GM23338 (cell line): Measurements from ENCODE around the gene ATP2A3. TPM values are rescaled to one million over a fixed set of nuclear protein-coding genes. Genes with fewer than 3 reads are reported as not detected.

Experiments
- ATAC-seq: fragments of 200-7000 bp; cut with Tn5 transposase; 3 replicates; pipeline ENCODE4 v1.9.1; 2020
- DNase-seq: peaks from one replicate; pipeline ENCODE4 v3.0.0-alpha.2; 2015; ENCODE audit warnings: low spot score
- H2AFZ ChIP-seq: fragments of 200-600 bp; sonication (generic); 2 replicates; pipeline ENCODE4 v1.8.0; 2016; ENCODE audit warnings: antibody characterized with exemption, mild to moderate bottlenecking, moderate library complexity
- H3F3A ChIP-seq: fragments of 200-600 bp; sonication (generic); replicated peaks from 2 replicates; pipeline ENCODE4 v1.8.0; 2017; ENCODE audit warnings: antibody characterized with exemption, mixed run types, low read depth
- H3K27ac ChIP-seq: fragments of 200-600 bp; sonication (generic); 2 replicates; pipeline ENCODE4 v1.6.1; 2016; ENCODE audit warnings: low read depth
- H3K27me3 ChIP-seq: fragments of 200-600 bp; sonication (generic); 2 replicates; pipeline ENCODE4 v1.8.0; 2016; ENCODE audit warnings: mild to moderate bottlenecking, mixed run types, moderate library complexity; ENCODE audit not compliant: insufficient read depth
- H3K36me3 ChIP-seq: fragments of 200-600 bp; sonication (generic); 2 replicates; pipeline ENCODE4 v1.8.0; 2016; ENCODE audit warnings: mild to moderate bottlenecking; ENCODE audit not compliant: insufficient read depth
- H3K4me1 ChIP-seq: fragments of 200-600 bp; sonication (generic); 2 replicates; pipeline ENCODE4 v1.8.0; 2016; ENCODE audit warnings: mild to moderate bottlenecking, moderate library complexity; ENCODE audit not compliant: insufficient read depth
- H3K4me2 ChIP-seq: fragments of 200-600 bp; sonication (generic); 2 replicates; pipeline ENCODE4 v1.7.1; 2017; ENCODE audit warnings: mixed run types
- H3K4me3 ChIP-seq: fragments of 200-600 bp; sonication (generic); 2 replicates; pipeline ENCODE4 v1.6.1; 2016; ENCODE audit warnings: mixed run types
- H3K79me2 ChIP-seq: fragments of 200-600 bp; sonication (generic); replicated peaks from 2 replicates; pipeline ENCODE4 v1.8.0; 2017; ENCODE audit warnings: mild to moderate bottlenecking; ENCODE audit not compliant: insufficient read depth
- H3K9me2 ChIP-seq: fragments of 200-600 bp; sonication (generic); 2 replicates; pipeline ENCODE4 v1.8.0; 2017; ENCODE audit not compliant: insufficient read depth
- H4K20me1 ChIP-seq: fragments of 200-600 bp; sonication (generic); replicated peaks from 2 replicates; pipeline ENCODE4 v1.8.0; 2017; ENCODE audit warnings: mild to moderate bottlenecking; ENCODE audit not compliant: insufficient read depth
- H3K27ac Mint-ChIP-seq: 2 replicates; pipeline ENCODE4 v1.8.0; 2020; ENCODE audit warnings: inconsistent platforms, mild to moderate bottlenecking, moderate library complexity, mixed read lengths
- H3K27me3 Mint-ChIP-seq: 3 replicates; pipeline ENCODE4 v1.8.0; 2022; ENCODE audit warnings: low read depth, mild to moderate bottlenecking, moderate library complexity, mixed read lengths, inconsistent platforms; ENCODE audit not compliant: insufficient read depth, poor library complexity
- H3K36me3 Mint-ChIP-seq: 3 replicates; pipeline ENCODE4 v1.8.0; 2021; ENCODE audit warnings: low read depth, mild to moderate bottlenecking, inconsistent platforms, moderate library complexity, mixed read lengths
- H3K4me1 Mint-ChIP-seq: 3 replicates; pipeline ENCODE4 v1.8.0; 2020; ENCODE audit warnings: mild to moderate bottlenecking, inconsistent platforms, mixed read lengths
- H3K4me3 Mint-ChIP-seq: 3 replicates; pipeline ENCODE4 v1.8.0; 2021; ENCODE audit warnings: moderate library complexity, mild to moderate bottlenecking, inconsistent platforms, mixed read lengths
- H3K9me3 Mint-ChIP-seq: 3 replicates; pipeline ENCODE4 v1.8.0; 2020; ENCODE audit warnings: moderate library complexity, mild to moderate bottlenecking, inconsistent platforms, mixed read lengths
- CREB1 ChIP-seq: fragments of 250-450 bp; sonication (Bioruptor Pico); IDR thresholded peaks from 2 replicates; pipeline ENCODE4 v1.5.0; 2020; ENCODE audit warnings: low read depth, mild to moderate bottlenecking, moderate library complexity
- EZH2 ChIP-seq: fragments of 200-600 bp; sonication (generic); IDR thresholded peaks from one replicate; pipeline ENCODE4 v1.8.0; 2017; ENCODE audit warnings: antibody characterized with exemption, mild to moderate bottlenecking, low read depth; ENCODE audit not compliant: unreplicated experiment
- JUNB ChIP-seq: IDR thresholded peaks from one replicate; pipeline ENCODE4 v1.6.1; 2016; ENCODE audit warnings: antibody characterized with exemption; ENCODE audit not compliant: unreplicated experiment
- NANOG ChIP-seq: IDR thresholded peaks from 2 replicates; pipeline ENCODE4 v1.6.1; 2016; ENCODE audit warnings: antibody characterized with exemption, borderline replicate concordance
- POLR2AphosphoS5 ChIP-seq: IDR thresholded peaks from 2 replicates; pipeline ENCODE4 v1.6.1; 2016; ENCODE audit warnings: antibody characterized with exemption, low read depth
- STAT1 ChIP-seq: IDR thresholded peaks from one replicate; pipeline ENCODE4 v1.6.1; 2016; ENCODE audit warnings: antibody characterized with exemption; ENCODE audit not compliant: unreplicated experiment
- ZNF114 ChIP-seq: fragments of 250-450 bp; sonication (Bioruptor Pico); IDR thresholded peaks from 2 replicates; pipeline ENCODE4 v1.5.0; 2020; ENCODE audit warnings: mild to moderate bottlenecking, moderate library complexity
- ZNF331 ChIP-seq: fragments of 250-450 bp; sonication (Bioruptor Pico); IDR thresholded peaks from 2 replicates; pipeline ENCODE4 v1.5.0; 2020; ENCODE audit warnings: low read depth, mild to moderate bottlenecking, moderate library complexity
- polyA plus RNA-seq: library from polyadenylated mRNA; unstranded; fragments of >200 nt; fragmentation: Nextera tagmentation; extraction: Ambion mirVana; gene quantifications from 2 replicates; pipeline ENCODE4 v1.2.1, GENCODE V29; 2016
- total RNA-seq: library from RNA; depleted of rRNA; stranded (reverse); fragments of >200 nt; shearing (Covaris generic); gene quantifications from 2 replicates; pipeline ENCODE4 v1.2.3, GENCODE V29; 2014
- TF ChIP-seq, protein P1 (sequence below): IDR thresholded peaks from one replicate; pipeline ENCODE4 v1.6.1; 2018; ENCODE audit warnings: antibody characterized with exemption; ENCODE audit not compliant: unreplicated experiment
- TF ChIP-seq, protein P2 (sequence below): IDR thresholded peaks from 2 replicates; pipeline ENCODE4 v1.6.1; 2016; ENCODE audit warnings: antibody characterized with exemption
- TF ChIP-seq, protein P3 (sequence below): fragments of 250-450 bp; sonication (Bioruptor Pico); IDR thresholded peaks from 2 replicates; pipeline ENCODE4 v1.5.0; 2020; ENCODE audit warnings: mild to moderate bottlenecking, moderate library complexity
- TF ChIP-seq, protein P4 (sequence below), 2 experiments: fragments of 200-600 bp in 1 of 2; sonication (generic) in 1 of 2; conservative IDR thresholded peaks; 2 replicates each; pipeline versions ENCODE4 v1.5.1 to v1.6.1; 2016 to 2017; ENCODE audit warnings: antibody characterized with exemption in 2 of 2, low read depth in 2 of 2, mild to moderate bottlenecking in 2 of 2, moderate library complexity in 1 of 2

Gene ATP2A3
- total and polyA plus RNA-seq, 2 experiments from 2014 or later = 9.6 to 35.2 TPM

DNA sequence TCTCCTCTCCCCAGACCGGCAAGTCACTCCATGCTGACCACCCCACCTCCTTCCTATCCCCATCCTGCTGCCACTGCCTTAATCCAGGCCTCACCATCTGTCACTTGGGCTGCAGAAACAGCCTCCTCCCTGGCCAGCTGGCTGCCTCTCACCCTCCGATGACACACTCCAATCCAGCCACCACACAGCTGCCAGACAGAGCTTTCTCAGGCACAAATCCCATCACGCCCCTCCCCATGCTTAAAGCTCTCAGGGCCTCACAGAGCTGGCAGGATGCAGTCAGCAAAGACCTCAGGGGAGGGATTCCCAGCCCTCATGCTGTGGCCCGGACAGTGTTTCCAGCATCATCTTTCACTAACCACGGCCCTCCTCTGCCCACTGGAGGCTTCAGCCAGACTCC is 85.1 kb downstream of the ATP2A3 start:
- Histone ChIP-seq H3F3A (no peaks in the 10 kb centered on the region), H3K36me3 (0 out of 2 replicates have a peak, but pooled peaks cover 3% of the 10 kb centered on the region), H3K79me2 (no peaks in the 10 kb centered on the region), H3K4me2 (no peak overlapping the region), H3K27ac (no peak overlapping the region), H4K20me1 (no peaks in the 10 kb centered on the region; the same call in 1 of the 2 replicates), H3K4me3 (no peak overlapping the region), H3K4me1 (no peaks in the 10 kb centered on the region), H3K27me3 (no peaks in the 10 kb centered on the region), H2AFZ (no peak overlapping the region), H3K9me2 (no peaks in the 10 kb centered on the region)
- Mint-ChIP-seq H3K36me3 (peaks cover 18% of the 10 kb centered on the region), H3K4me3 (no peak overlapping the region), H3K9me3 (no peaks in the 10 kb centered on the region), H3K4me1 (no peaks in the 10 kb centered on the region; the same call in 2 of the 3 replicates), H3K27me3 (peaks cover 10% of the 10 kb centered on the region), H3K27ac (peak overlapping the region; percentile 73; the same call in 1 of the 2 replicates)
- DNase-seq (no peak), ATAC-seq (no peak)
- TF ChIP-seq, protein P1, sequence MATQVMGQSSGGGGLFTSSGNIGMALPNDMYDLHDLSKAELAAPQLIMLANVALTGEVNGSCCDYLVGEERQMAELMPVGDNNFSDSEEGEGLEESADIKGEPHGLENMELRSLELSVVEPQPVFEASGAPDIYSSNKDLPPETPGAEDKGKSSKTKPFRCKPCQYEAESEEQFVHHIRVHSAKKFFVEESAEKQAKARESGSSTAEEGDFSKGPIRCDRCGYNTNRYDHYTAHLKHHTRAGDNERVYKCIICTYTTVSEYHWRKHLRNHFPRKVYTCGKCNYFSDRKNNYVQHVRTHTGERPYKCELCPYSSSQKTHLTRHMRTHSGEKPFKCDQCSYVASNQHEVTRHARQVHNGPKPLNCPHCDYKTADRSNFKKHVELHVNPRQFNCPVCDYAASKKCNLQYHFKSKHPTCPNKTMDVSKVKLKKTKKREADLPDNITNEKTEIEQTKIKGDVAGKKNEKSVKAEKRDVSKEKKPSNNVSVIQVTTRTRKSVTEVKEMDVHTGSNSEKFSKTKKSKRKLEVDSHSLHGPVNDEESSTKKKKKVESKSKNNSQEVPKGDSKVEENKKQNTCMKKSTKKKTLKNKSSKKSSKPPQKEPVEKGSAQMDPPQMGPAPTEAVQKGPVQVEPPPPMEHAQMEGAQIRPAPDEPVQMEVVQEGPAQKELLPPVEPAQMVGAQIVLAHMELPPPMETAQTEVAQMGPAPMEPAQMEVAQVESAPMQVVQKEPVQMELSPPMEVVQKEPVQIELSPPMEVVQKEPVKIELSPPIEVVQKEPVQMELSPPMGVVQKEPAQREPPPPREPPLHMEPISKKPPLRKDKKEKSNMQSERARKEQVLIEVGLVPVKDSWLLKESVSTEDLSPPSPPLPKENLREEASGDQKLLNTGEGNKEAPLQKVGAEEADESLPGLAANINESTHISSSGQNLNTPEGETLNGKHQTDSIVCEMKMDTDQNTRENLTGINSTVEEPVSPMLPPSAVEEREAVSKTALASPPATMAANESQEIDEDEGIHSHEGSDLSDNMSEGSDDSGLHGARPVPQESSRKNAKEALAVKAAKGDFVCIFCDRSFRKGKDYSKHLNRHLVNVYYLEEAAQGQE = no peak
- TF ChIP-seq ZNF114 (CRISPR knock-in tag) = no peak
- TF ChIP-seq POLR2AphosphoS5 = no peak
- TF ChIP-seq JUNB = no peak
- TF ChIP-seq, protein P2, sequence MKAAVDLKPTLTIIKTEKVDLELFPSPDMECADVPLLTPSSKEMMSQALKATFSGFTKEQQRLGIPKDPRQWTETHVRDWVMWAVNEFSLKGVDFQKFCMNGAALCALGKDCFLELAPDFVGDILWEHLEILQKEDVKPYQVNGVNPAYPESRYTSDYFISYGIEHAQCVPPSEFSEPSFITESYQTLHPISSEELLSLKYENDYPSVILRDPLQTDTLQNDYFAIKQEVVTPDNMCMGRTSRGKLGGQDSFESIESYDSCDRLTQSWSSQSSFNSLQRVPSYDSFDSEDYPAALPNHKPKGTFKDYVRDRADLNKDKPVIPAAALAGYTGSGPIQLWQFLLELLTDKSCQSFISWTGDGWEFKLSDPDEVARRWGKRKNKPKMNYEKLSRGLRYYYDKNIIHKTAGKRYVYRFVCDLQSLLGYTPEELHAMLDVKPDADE = no peak
- TF ChIP-seq, protein P3, sequence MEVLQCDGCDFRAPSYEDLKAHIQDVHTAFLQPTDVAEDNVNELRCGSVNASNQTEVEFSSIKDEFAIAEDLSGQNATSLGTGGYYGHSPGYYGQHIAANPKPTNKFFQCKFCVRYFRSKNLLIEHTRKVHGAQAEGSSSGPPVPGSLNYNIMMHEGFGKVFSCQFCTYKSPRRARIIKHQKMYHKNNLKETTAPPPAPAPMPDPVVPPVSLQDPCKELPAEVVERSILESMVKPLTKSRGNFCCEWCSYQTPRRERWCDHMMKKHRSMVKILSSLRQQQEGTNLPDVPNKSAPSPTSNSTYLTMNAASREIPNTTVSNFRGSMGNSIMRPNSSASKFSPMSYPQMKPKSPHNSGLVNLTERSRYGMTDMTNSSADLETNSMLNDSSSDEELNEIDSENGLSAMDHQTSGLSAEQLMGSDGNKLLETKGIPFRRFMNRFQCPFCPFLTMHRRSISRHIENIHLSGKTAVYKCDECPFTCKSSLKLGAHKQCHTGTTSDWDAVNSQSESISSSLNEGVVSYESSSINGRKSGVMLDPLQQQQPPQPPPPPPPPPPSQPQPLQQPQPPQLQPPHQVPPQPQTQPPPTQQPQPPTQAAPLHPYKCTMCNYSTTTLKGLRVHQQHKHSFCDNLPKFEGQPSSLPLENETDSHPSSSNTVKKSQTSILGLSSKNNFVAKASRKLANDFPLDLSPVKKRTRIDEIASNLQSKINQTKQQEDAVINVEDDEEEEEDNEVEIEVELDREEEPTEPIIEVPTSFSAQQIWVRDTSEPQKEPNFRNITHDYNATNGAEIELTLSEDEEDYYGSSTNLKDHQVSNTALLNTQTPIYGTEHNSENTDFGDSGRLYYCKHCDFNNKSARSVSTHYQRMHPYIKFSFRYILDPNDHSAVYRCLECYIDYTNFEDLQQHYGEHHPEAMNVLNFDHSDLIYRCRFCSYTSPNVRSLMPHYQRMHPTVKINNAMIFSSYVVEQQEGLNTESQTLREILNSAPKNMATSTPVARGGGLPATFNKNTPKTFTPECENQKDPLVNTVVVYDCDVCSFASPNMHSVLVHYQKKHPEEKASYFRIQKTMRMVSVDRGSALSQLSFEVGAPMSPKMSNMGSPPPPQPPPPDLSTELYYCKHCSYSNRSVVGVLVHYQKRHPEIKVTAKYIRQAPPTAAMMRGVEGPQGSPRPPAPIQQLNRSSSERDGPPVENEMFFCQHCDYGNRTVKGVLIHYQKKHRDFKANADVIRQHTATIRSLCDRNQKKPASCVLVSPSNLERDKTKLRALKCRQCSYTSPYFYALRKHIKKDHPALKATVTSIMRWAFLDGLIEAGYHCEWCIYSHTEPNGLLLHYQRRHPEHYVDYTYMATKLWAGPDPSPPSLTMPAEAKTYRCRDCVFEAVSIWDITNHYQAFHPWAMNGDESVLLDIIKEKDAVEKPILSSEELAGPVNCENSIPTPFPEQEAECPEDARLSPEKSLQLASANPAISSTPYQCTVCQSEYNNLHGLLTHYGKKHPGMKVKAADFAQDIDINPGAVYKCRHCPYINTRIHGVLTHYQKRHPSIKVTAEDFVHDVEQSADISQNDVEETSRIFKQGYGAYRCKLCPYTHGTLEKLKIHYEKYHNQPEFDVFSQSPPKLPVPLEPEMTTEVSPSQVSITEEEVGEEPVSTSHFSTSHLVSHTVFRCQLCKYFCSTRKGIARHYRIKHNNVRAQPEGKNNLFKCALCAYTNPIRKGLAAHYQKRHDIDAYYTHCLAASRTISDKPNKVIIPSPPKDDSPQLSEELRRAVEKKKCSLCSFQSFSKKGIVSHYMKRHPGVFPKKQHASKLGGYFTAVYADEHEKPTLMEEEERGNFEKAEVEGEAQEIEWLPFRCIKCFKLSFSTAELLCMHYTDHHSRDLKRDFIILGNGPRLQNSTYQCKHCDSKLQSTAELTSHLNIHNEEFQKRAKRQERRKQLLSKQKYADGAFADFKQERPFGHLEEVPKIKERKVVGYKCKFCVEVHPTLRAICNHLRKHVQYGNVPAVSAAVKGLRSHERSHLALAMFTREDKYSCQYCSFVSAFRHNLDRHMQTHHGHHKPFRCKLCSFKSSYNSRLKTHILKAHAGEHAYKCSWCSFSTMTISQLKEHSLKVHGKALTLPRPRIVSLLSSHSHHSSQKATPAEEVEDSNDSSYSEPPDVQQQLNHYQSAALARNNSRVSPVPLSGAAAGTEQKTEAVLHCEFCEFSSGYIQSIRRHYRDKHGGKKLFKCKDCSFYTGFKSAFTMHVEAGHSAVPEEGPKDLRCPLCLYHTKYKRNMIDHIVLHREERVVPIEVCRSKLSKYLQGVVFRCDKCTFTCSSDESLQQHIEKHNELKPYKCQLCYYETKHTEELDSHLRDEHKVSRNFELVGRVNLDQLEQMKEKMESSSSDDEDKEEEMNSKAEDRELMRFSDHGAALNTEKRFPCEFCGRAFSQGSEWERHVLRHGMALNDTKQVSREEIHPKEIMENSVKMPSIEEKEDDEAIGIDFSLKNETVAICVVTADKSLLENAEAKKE (CRISPR knock-in tag) = no peak
- TF ChIP-seq STAT1 = no peak
- TF ChIP-seq, protein P4, sequence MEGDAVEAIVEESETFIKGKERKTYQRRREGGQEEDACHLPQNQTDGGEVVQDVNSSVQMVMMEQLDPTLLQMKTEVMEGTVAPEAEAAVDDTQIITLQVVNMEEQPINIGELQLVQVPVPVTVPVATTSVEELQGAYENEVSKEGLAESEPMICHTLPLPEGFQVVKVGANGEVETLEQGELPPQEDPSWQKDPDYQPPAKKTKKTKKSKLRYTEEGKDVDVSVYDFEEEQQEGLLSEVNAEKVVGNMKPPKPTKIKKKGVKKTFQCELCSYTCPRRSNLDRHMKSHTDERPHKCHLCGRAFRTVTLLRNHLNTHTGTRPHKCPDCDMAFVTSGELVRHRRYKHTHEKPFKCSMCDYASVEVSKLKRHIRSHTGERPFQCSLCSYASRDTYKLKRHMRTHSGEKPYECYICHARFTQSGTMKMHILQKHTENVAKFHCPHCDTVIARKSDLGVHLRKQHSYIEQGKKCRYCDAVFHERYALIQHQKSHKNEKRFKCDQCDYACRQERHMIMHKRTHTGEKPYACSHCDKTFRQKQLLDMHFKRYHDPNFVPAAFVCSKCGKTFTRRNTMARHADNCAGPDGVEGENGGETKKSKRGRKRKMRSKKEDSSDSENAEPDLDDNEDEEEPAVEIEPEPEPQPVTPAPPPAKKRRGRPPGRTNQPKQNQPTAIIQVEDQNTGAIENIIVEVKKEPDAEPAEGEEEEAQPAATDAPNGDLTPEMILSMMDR (conservative IDR thresholded peaks at IDR 0.05; ENCODE audit: low read depth in 2 of 2) = no peak
- TF ChIP-seq CREB1 (CRISPR knock-in tag) = no peak
- no peak for TF ChIP-seq NANOG
- TF ChIP-seq ZNF331 (CRISPR knock-in tag) = no peak
- TF ChIP-seq EZH2 = no peak
